GM21423 (cell line): ENCODE results near the gene NEK9.

Source experiments
- ATAC-seq: cut with Tn5 transposase; IDR thresholded peaks from one replicate; pipeline ENCODE4 v1.9.1; 2021; ENCODE audit warnings: mild to moderate bottlenecking, moderate library complexity; ENCODE audit not compliant: unreplicated experiment

The NEK9 gene

GRCh38 chr14:75042035-75042434 lies 84.8 kb downstream of the NEK9 start:
- ATAC-seq = no peak

- ATAC-seq = no peak
These were observed 85.2 kb downstream of the NEK9 start for GRCh38 chr14:75041613-75042012.

GRCh38 chr14:75040959-75041358 lies 85.9 kb downstream of the NEK9 start:
- no peak for ATAC-seq

GRCh38 chr14:75040507-75040906 lies 86.3 kb downstream of the NEK9 start:
- ATAC-seq = no peak

- ATAC-seq = no peak
These were observed 93.9 kb downstream of the NEK9 start for GRCh38 chr14:75032939-75033338.

- ATAC-seq = no peak
These were observed 96.7 kb downstream of the NEK9 start for GRCh38 chr14:75030147-75030546.
